H9 (cell line): ENCODE results near the gene RAPSN. TPM values are rescaled to one million over a fixed set of nuclear protein-coding genes. Genes with fewer than 3 reads are reported as not detected.

ENCODE experiments used
- DNase-seq: peaks from one replicate; pipeline ENCODE4 v3.0.0-alpha.2; 2017
- H2AFZ ChIP-seq: one replicate; pipeline ENCODE4 v1.6.1; 2013; ENCODE audit warnings: mild to moderate bottlenecking, low read length, control low read depth, moderate library complexity
- H2AK5ac ChIP-seq: 2 replicates; pipeline ENCODE4 v1.6.1; 2013; ENCODE audit warnings: low read length, control low read depth, mixed read lengths; ENCODE audit not compliant: insufficient read length
- H2BK120ac ChIP-seq: one replicate; pipeline ENCODE4 v1.6.1; 2013; ENCODE audit warnings: low read depth, mild to moderate bottlenecking, low read length, control low read depth, inconsistent platforms; ENCODE audit not compliant: poor library complexity, severe bottlenecking
- H2BK12ac ChIP-seq: 2 replicates; pipeline ENCODE4 v1.6.1; 2013; ENCODE audit warnings: low read length, control low read depth, mixed read lengths, low read depth; ENCODE audit not compliant: insufficient read length
- H2BK15ac ChIP-seq: 2 replicates; pipeline ENCODE4 v1.6.1; 2013; ENCODE audit warnings: low read depth, low read length, control low read depth
- H2BK20ac ChIP-seq: one replicate; pipeline ENCODE4 v1.6.1; 2013; ENCODE audit warnings: low read depth, mild to moderate bottlenecking, low read length, control low read depth, inconsistent platforms; ENCODE audit not compliant: poor library complexity, severe bottlenecking
- H2BK5ac ChIP-seq: 2 replicates; pipeline ENCODE4 v1.6.1; 2013; ENCODE audit warnings: low read length, control low read depth, mixed read lengths; ENCODE audit not compliant: insufficient read length
- H3K14ac ChIP-seq: 2 replicates; pipeline ENCODE4 v1.6.1; 2013; ENCODE audit warnings: low read length, control low read depth; ENCODE audit not compliant: insufficient read depth
- H3K18ac ChIP-seq: 2 replicates; pipeline ENCODE4 v1.6.1; 2013; ENCODE audit warnings: low read depth, mild to moderate bottlenecking, mixed read lengths, low read length, control low read depth; ENCODE audit not compliant: insufficient read length
- H3K23ac ChIP-seq: 2 replicates; pipeline ENCODE4 v1.6.1; 2013; ENCODE audit warnings: low read length, control low read depth, mixed read lengths, low read depth; ENCODE audit not compliant: insufficient read length
- H3K23me2 ChIP-seq: 2 replicates; pipeline ENCODE4 v1.6.1; 2013; ENCODE audit warnings: low read depth, mild to moderate bottlenecking, mixed read lengths, low read length, control low read depth; ENCODE audit not compliant: insufficient read length, poor library complexity, severe bottlenecking
- H3K27ac ChIP-seq: 2 replicates; pipeline ENCODE4 v1.5.1; 2013; ENCODE audit warnings: low read length, control low read depth, mixed read lengths, low read depth; ENCODE audit not compliant: insufficient read length
- H3K27me3 ChIP-seq: 2 replicates; pipeline ENCODE4 v1.6.1; 2013; ENCODE audit warnings: low read length, control low read depth, inconsistent platforms; ENCODE audit not compliant: insufficient read depth
- H3K4ac ChIP-seq: 2 replicates; pipeline ENCODE4 v1.6.1; 2013; ENCODE audit warnings: low read depth, mild to moderate bottlenecking, control low read depth, inconsistent platforms, low read length, moderate library complexity
- H3K4me1 ChIP-seq: 2 replicates; pipeline ENCODE4 v1.6.1; 2013; ENCODE audit warnings: low read length, control low read depth, inconsistent platforms; ENCODE audit not compliant: insufficient read depth
- H3K4me2 ChIP-seq: 2 replicates; pipeline ENCODE4 v1.6.1; 2013; ENCODE audit warnings: low read length, control low read depth, mixed read lengths; ENCODE audit not compliant: insufficient read length, insufficient read depth
- H3K56ac ChIP-seq: 2 replicates; pipeline ENCODE4 v1.6.1; 2013; ENCODE audit warnings: low read depth, mild to moderate bottlenecking, mixed read lengths, low read length, control low read depth; ENCODE audit not compliant: insufficient read length
- H3K79me1 ChIP-seq: 2 replicates; pipeline ENCODE4 v1.6.1; 2013; ENCODE audit warnings: low read depth, mild to moderate bottlenecking, moderate library complexity, low read length, control low read depth, inconsistent platforms; ENCODE audit not compliant: insufficient read depth, poor library complexity, severe bottlenecking
- H3K79me2 ChIP-seq: 2 replicates; pipeline ENCODE4 v1.6.1; 2013; ENCODE audit warnings: low read length, control low read depth, inconsistent platforms; ENCODE audit not compliant: insufficient read depth
- H3K9ac ChIP-seq: 2 replicates; pipeline ENCODE4 v1.6.1; 2013; ENCODE audit warnings: low read length, control low read depth, mixed read lengths; ENCODE audit not compliant: insufficient read length; ENCODE audit errors: extremely low read depth
- H3K9me3 ChIP-seq: one replicate; pipeline ENCODE4 v1.6.1; 2013; ENCODE audit warnings: low read depth, low read length, inconsistent platforms; ENCODE audit not compliant: control insufficient read depth
- H3T11ph ChIP-seq: one replicate; pipeline ENCODE4 v1.6.1; 2013; ENCODE audit warnings: mild to moderate bottlenecking, low read length, control low read depth, inconsistent platforms
- H4K20me1 ChIP-seq: one replicate; pipeline ENCODE4 v1.6.1; 2013; ENCODE audit not compliant: control insufficient read depth, insufficient read length, insufficient read depth
- H4K5ac ChIP-seq: 2 replicates; pipeline ENCODE4 v1.6.1; 2013; ENCODE audit warnings: low read depth, mild to moderate bottlenecking, mixed read lengths, low read length, control low read depth; ENCODE audit not compliant: insufficient read length
- H4K8ac ChIP-seq: replicated peaks from 2 replicates; pipeline ENCODE4 v1.6.1; 2013; ENCODE audit warnings: low read length, control low read depth, mixed read lengths, low read depth; ENCODE audit not compliant: insufficient read length
- H4K91ac ChIP-seq: 2 replicates; pipeline ENCODE4 v1.6.1; 2013; ENCODE audit warnings: low read depth, mild to moderate bottlenecking, moderate library complexity, mixed read lengths, low read length, control low read depth; ENCODE audit not compliant: insufficient read length
- H3K27ac Mint-ChIP-seq, 3 experiments: 2 replicates in 2 of 3; 3 replicates in 1 of 3; pipeline ENCODE4 v1.8.0; 2020 to 2021; ENCODE audit warnings: mixed read lengths in 3 of 3, mild to moderate bottlenecking in 1 of 3, moderate library complexity in 1 of 3
- H3K27me3 Mint-ChIP-seq: 2 replicates; pipeline ENCODE4 v1.8.0; 2021; ENCODE audit warnings: low read depth, mild to moderate bottlenecking, moderate library complexity, mixed read lengths
- H3K36me3 Mint-ChIP-seq, 3 experiments: 2 replicates in 2 of 3; 3 replicates in 1 of 3; pipeline ENCODE4 v1.8.0; 2020 to 2021; ENCODE audit warnings: low read depth in 3 of 3, mixed read lengths in 3 of 3; ENCODE audit not compliant: insufficient read depth in 1 of 3
- H3K4me1 Mint-ChIP-seq, 2 experiments: 2 replicates each; pipeline ENCODE4 v1.8.0; 2020; ENCODE audit warnings: mixed read lengths in 2 of 2
- H3K4me3 Mint-ChIP-seq, 2 experiments: 2 replicates in 1 of 2; 3 replicates in 1 of 2; pipeline ENCODE4 v1.8.0; 2020 to 2021; ENCODE audit warnings: mild to moderate bottlenecking in 2 of 2, mixed read lengths in 2 of 2, moderate library complexity in 1 of 2
- H3K9me3 Mint-ChIP-seq, 2 experiments: 2 replicates in 1 of 2; 3 replicates in 1 of 2; pipeline ENCODE4 v1.8.0; 2020; ENCODE audit warnings: mild to moderate bottlenecking in 2 of 2, mixed read lengths in 2 of 2, moderate library complexity in 1 of 2
- CTCF ChIP-seq: fragments of 200-600 bp; sonication (generic); conservative IDR thresholded peaks from 3 replicates; pipeline ENCODE4 v1.8.0; 2021; ENCODE audit warnings: antibody characterized with exemption, mild to moderate bottlenecking
- WGBS: extraction: QIAGEN DNeasy Blood & Tissue Kit; methylation state at CpG from one replicate; pipeline ENCODE4 v1.1.7; 2013; ENCODE audit warnings: missing lambda C conversion rate, low lambda C conversion rate, mixed read lengths; ENCODE audit not compliant: insufficient read length; ENCODE audit errors: extremely low coverage; 5-methylcytosine and 5-hydroxymethylcytosine counted together
- total RNA-seq: library from RNA; stranded (reverse); gene quantifications from 2 replicates; pipeline ENCODE4 v1.2.1, GENCODE V29; 2021

Gene RAPSN
- total RNA-seq, 1 experiment from 2014 or later, result 0.48 TPM

GRCh38 chr11:47443817-47444216, 5.1 kb downstream of the RAPSN start:
- H3K79me2 ChIP-seq, result no peaks in the 10 kb centered on the region
- H3K79me1 ChIP-seq, result no peaks in the 10 kb centered on the region
- Mint-ChIP-seq H3K9me3 (no peaks in the 10 kb centered on the region), H3K4me1 (peaks cover 4% of the 10 kb centered on the region in 2 experiments; a peak in 2 of 4 replicates), H3K36me3 (no peaks in the 10 kb centered on the region), H3K4me3 (no peak overlapping the region), H3K27me3 (no peaks in the 10 kb centered on the region), H3K27ac (no peak overlapping the region)
- H3K56ac ChIP-seq, result no peak overlapping the region
- no peak overlapping the region for H4K5ac ChIP-seq
- no peak overlapping the region for H4K8ac ChIP-seq
- H3K4me1 ChIP-seq, result no peaks in the 10 kb centered on the region
- no peak overlapping the region for H2BK120ac ChIP-seq
- no peak overlapping the region for H3K27ac ChIP-seq
- H3K27me3 ChIP-seq, result no peaks in the 10 kb centered on the region
- H2BK5ac ChIP-seq, result no peak overlapping the region
- H3T11ph ChIP-seq, result no peak overlapping the region
- H3K23me2 ChIP-seq, result no peaks in the 10 kb centered on the region
- H2BK20ac ChIP-seq, result no peak overlapping the region
- H3K18ac ChIP-seq, result no peak overlapping the region
- no peak overlapping the region for H3K14ac ChIP-seq
- no CpG with 5 or more reads among the region's 3 CpGs for WGBS
- no peak overlapping the region for H2AK5ac ChIP-seq
- H3K4me2 ChIP-seq, result no peak overlapping the region
- DNase-seq, result no peak
- H4K91ac ChIP-seq, result no peak overlapping the region
- no peak for TF ChIP-seq CTCF
- no peaks in the 10 kb centered on the region for H4K20me1 ChIP-seq
- no peak overlapping the region for H3K23ac ChIP-seq
- no peak overlapping the region for H3K9ac ChIP-seq
- no peak overlapping the region for H2BK12ac ChIP-seq
- no peak overlapping the region for H2AFZ ChIP-seq
- H2BK15ac ChIP-seq, result no peak overlapping the region
- H3K9me3 ChIP-seq, result no peaks in the 10 kb centered on the region
- no peak overlapping the region for H3K4ac ChIP-seq
